HG02885 (cell line): ENCODE data around the gene HIF3A.
"Not testable (repeated sequence)": the region's sequence is repeated elsewhere in the genome, so short reads cannot be mapped to it uniquely, and the experiment has no call there.

Experiments used
- ATAC-seq: cut with Tn5 transposase; IDR thresholded peaks from one replicate; pipeline ENCODE4 v1.9.1; 2021; ENCODE audit warnings: mild to moderate bottlenecking; ENCODE audit not compliant: unreplicated experiment, poor library complexity

Gene HIF3A

DNA sequence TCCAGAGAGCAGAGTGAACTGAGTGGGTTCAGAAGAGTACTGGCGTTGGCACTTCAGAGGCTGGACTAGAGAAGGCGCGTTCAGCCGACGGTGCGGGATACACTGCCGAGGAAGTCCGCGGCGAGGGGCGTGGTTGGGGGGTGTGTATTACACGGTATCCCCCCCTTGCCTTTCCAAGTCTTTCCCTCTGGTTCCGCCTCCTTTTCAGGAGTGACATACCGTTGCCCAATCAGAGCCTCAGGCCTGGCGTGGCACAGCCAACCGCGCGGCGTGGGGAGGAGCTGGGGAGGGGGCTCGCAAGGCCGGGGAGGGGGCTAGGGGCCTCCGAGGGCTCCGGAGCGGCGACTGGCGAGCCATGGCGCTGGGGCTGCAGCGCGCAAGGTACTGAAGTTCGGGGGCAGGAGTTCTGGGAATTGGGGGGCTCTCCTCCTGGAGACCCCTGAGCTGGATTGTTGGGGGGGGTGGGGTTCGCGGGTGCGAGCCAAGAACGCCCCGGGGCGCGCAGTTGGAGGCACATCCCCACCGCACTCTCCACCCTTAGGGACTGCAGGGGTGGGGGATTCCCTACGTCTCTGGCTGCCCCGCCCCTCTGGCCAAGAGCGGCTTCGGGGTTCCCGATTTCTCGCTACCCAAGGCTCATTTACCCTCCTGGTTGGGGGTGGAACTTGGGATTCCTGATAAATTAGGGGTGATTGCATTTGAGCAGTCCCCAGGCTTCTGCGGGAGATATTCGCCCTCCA lies at the start of gene HIF3A:
Gene HIF3A (plus strand): TSS at position 321 of the 740 bp plus-strand sequence. CDS start 35 bp downstream, at position 356.
- ATAC-seq = no peak

GRCh38 chr19:46250076-46250735 lies 46.6 kb upstream of the HIF3A start:
- no peak for ATAC-seq

GRCh38 chr19:46251416-46251815 lies 45.4 kb upstream of the HIF3A start:
- no peak for ATAC-seq

DNA sequence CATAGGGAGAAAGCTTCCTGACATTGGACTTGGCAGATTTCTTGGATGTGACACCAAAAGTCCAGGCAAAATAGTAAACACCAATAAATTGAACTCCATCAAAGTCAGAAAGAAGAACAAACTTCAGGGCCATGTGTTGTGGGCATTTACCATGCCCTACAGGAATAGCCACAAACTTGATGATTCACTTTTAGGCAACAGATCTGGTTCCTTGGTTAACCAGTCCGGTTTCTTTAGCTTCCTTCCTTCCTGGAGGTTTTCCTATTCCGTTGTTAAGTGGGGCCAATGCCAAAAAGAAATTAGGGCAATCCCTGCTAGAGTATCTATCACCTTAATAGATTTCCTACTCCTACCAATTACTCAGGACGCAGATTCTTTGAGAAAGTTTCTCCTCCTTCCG lies 42.1 kb upstream of the HIF3A start:
- ATAC-seq = no peak

- ATAC-seq = no peak
These were observed 40.0 kb upstream of the HIF3A start for GRCh38 chr19:46256855-46257254.

- ATAC-seq = not testable (repeated sequence)
These were observed 35.3 kb upstream of the HIF3A start for GRCh38 chr19:46261501-46261900.

GRCh38 chr19:46262684-46263296 lies 34.1 kb upstream of the HIF3A start:
- ATAC-seq = peak; percentile 48

DNA sequence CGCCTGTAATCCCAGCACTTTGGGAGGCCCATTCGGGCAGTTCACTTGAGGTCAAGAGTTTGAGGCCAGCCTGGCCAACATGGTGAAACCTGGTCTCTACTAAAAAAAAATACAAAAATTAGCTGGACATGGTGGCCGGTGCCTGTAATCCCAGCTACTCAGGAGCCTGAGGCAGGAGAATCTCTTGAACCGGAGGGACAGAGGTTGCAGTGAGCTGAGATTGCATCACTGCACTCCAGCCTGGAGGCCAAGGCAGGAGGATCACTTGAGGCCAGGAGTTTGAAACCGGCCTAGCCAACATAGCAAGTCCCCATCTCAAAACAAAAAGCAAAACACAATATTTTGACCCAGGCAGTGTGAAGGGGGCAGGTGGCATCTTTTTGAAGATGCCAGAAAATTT lies 32.0 kb upstream of the HIF3A start:
- not testable (repeated sequence) for ATAC-seq

DNA sequence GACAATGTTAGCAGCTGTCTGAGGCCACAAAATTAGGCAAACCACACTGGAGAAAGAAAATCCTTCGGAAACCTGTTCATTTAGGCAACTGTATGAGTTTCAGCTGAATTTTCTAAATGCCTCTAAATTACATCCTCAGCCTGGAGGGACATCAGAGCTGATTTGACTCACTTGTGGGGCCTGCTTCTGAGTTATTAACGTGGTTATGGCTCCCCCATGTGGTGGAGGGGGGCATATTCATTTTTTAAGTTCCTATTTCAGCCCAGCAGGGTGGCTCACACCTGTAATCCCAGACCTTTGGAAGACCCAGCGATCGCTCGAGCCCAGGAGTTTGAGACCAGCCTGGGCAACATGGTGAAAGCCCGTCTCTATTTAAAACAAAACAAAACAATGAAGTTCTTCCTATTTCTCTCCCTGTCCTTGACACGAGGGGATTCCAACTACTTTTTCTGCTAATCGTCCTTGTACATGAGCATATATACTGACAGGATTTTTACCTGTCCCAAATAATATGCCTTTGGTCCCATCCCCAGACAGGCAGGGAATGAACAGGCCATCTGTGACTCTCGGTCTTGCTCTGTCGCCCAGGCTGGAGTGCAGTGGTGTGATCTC lies 31.5 kb upstream of the HIF3A start:
- no peak for ATAC-seq

DNA sequence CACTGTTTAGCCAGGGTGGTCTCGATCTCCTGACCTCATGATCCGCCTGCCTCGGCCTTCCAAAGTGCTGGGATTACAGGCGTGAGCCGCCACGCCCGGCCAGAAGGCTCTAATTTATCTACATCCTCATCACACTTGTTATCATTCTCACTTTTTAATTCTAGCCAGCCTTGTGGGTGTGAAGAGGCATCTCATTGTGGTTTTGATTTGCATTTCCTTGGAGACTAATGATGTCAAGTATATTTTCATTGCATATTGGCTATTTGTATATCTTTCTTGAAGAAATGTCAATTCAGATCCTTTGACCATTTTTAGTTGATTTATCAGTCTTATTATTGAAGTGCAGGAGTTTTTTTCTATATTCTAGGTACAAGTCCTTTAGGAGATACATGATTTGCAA lies 27.7 kb upstream of the HIF3A start:
- ATAC-seq = no peak

- no peak for ATAC-seq
These were observed 26.2 kb upstream of the HIF3A start for GRCh38 chr19:46270521-46271256.

- ATAC-seq = no peak
These were observed 25.2 kb upstream of the HIF3A start for GRCh38 chr19:46271481-46272197.

DNA sequence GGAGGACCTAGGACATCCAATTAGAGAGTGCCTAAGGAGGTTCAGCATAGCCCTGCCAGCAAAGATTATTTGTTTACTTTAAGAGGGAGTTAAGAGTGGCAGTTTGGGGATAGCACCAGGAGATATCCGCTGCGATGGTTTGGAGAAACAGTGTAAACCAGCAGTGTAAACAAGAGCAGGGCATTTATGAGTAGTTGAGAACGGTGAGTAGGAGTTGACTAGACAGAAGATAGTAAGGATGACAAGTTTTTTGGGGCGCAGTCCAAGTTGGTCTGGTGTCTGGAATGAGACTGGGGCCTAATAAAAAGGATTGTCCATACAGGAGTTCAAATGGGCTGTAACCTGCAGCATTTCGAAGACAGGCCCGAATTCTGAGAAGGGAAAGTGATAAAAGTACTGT lies 22.9 kb upstream of the HIF3A start:
- ATAC-seq = not testable (repeated sequence)

- no peak for ATAC-seq
These were observed 17.7 kb upstream of the HIF3A start for GRCh38 chr19:46279177-46279576.

- no peak for ATAC-seq
These were observed 13.1 kb upstream of the HIF3A start for GRCh38 chr19:46283771-46284170.

- ATAC-seq = no peak
These were observed 12.2 kb upstream of the HIF3A start for GRCh38 chr19:46284635-46285034.

DNA sequence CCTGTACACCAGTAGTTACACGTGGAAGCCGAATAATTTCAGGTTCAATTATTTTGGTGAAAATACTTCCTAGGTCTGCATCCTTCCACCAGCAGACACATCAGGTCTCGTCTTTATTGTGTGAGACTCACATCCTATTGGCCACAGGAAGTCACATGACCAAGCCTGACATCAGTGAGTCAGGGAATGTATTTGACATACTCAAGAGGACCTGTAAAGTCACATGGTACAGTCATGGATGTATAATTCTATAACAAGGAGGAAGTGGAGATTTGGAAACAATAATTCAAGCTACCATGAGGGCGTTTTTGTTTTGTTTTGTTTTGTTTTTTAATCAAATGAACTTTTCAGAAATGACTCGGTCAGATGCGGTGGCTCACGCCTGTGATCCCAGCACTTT lies 9.3 kb upstream of the HIF3A start:
- no peak for ATAC-seq

DNA sequence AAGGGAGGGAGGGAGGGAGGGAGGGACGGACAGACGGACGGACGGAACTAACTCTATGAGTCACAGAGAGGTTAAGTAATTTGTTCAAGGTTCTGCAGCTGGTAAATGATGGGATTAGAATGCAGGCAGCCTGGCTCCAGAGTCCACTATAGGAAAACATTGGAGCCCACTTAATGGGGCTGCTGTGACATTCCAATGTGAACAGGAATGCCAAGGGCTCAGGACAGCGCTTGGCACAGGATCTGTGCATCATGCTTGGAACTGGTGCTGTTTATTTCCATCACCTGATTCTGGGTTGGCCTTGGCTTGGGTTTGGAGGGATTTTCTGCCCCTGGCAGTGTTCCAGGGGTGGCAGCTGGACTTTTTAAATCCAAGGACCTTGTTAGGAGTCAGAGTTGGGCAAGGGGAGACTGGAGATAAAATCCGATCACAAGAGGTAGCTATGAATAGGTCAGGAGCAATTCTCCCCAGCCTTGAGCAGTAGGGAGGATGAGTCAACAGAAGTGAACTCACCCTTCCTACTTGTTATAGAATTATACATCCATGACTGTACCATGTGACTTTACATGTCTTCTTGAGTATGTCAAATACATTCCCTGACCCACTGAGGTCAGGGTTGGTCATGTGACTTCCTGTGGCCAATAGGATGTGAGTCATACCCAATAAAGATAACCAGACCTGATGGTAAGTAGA lies 7.8 kb upstream of the HIF3A start:
- ATAC-seq = no peak
